OCI-LY1 (cell line): ENCODE data around the gene IL10.

Source experiments
- H2AFZ ChIP-seq: fragments of 200-600 bp; sonication (generic), shearing (Covaris generic); 2 replicates; pipeline ENCODE4 v1.6.0; 2014; ENCODE audit warnings: antibody characterized with exemption, mild to moderate bottlenecking, low read length
- H3F3A ChIP-seq: fragments of 200-600 bp; sonication (generic), shearing (Covaris generic); 2 replicates; pipeline ENCODE4 v1.6.0; 2014; ENCODE audit warnings: mild to moderate bottlenecking, antibody characterized with exemption, low read length, moderate library complexity; ENCODE audit not compliant: insufficient read depth
- H3K27ac ChIP-seq: fragments of 200-600 bp; sonication (generic); 2 replicates; pipeline ENCODE4 v1.5.1; 2014; ENCODE audit warnings: low read length, mixed run types, mild to moderate bottlenecking, low read depth; ENCODE audit not compliant: poor library complexity, severe bottlenecking
- H3K27me3 ChIP-seq: fragments of 200-600 bp; sonication (generic); 2 replicates; pipeline ENCODE4 v1.6.0; 2014; ENCODE audit warnings: antibody characterized with exemption, mild to moderate bottlenecking, low read length, moderate library complexity; ENCODE audit not compliant: insufficient read depth
- H3K36me3 ChIP-seq: fragments of 200-600 bp; sonication (generic); 2 replicates; pipeline ENCODE4 v1.6.1; 2014; ENCODE audit warnings: mild to moderate bottlenecking, antibody characterized with exemption, low read length, moderate library complexity, mixed read lengths; ENCODE audit not compliant: insufficient read depth
- H3K4me1 ChIP-seq: fragments of 200-600 bp; sonication (generic); 2 replicates; pipeline ENCODE4 v1.5.1; 2014; ENCODE audit warnings: mild to moderate bottlenecking, low read length, moderate library complexity; ENCODE audit not compliant: insufficient read depth, severe bottlenecking
- H3K4me2 ChIP-seq: fragments of 200-600 bp; sonication (generic), shearing (Covaris generic); 2 replicates; pipeline ENCODE4 v1.6.1; 2014; ENCODE audit warnings: low read length
- H3K4me3 ChIP-seq: fragments of 200-600 bp; sonication (generic); 2 replicates; pipeline ENCODE4 v1.5.1; 2014; ENCODE audit warnings: low read length, low read depth, mild to moderate bottlenecking, mixed read lengths; ENCODE audit not compliant: poor library complexity, severe bottlenecking
- H3K79me2 ChIP-seq: fragments of 200-600 bp; shearing (Covaris generic); 2 replicates; pipeline ENCODE4 v1.6.1; 2016; ENCODE audit warnings: mixed run types, low read length, mixed read lengths; ENCODE audit not compliant: insufficient read depth
- H3K9ac ChIP-seq: fragments of 200-600 bp; sonication (generic), shearing (Covaris generic); 2 replicates; pipeline ENCODE4 v1.6.1; 2014; ENCODE audit warnings: mild to moderate bottlenecking, low read length, mixed read lengths
- H3K9me2 ChIP-seq: fragments of 200-600 bp; sonication (generic), shearing (Covaris generic); 2 replicates; pipeline ENCODE4 v1.6.1; 2014; ENCODE audit warnings: low read depth, mild to moderate bottlenecking, low read length, mixed read lengths
- H3K9me3 ChIP-seq: fragments of 200-600 bp; shearing (Covaris generic); 2 replicates; pipeline ENCODE4 v1.6.1; 2014; ENCODE audit warnings: low read length, mixed read lengths
- H4K20me1 ChIP-seq: fragments of 200-600 bp; sonication (generic), shearing (Covaris generic); 2 replicates; pipeline ENCODE4 v1.6.0; 2016; ENCODE audit warnings: mild to moderate bottlenecking, low read length; ENCODE audit not compliant: insufficient read depth
- CTCF ChIP-seq: fragments of 200-600 bp; sonication (generic), shearing (Covaris generic); IDR thresholded peaks from 2 replicates; pipeline ENCODE4 v1.5.1; 2017; ENCODE audit warnings: mild to moderate bottlenecking, antibody characterized with exemption, low read length, moderate library complexity, mixed read lengths
- EZH2 ChIP-seq: fragments of 200-600 bp; sonication (generic), shearing (Covaris generic); IDR thresholded peaks from 2 replicates; pipeline ENCODE4 v1.8.0; 2017; ENCODE audit warnings: borderline replicate concordance, mixed run types, mild to moderate bottlenecking, antibody characterized with exemption, low read length, moderate library complexity, mixed read lengths

Gene IL10

GRCh38 chr1:206800891-206801290, 28.6 kb upstream of the IL10 start:
- peaks cover 8% of the 10 kb centered on the region for H3K4me1 ChIP-seq
- H4K20me1 ChIP-seq, result no peaks in the 10 kb centered on the region
- H3K4me2 ChIP-seq, result no peak overlapping the region
- H3K36me3 ChIP-seq, result no peaks in the 10 kb centered on the region
- no peaks in the 10 kb centered on the region for H3K9me2 ChIP-seq
- no peak overlapping the region for H3K9ac ChIP-seq
- H3K9me3 ChIP-seq, result no peaks in the 10 kb centered on the region
- H3K4me3 ChIP-seq, result no peak overlapping the region
- no peaks in the 10 kb centered on the region for H3K27me3 ChIP-seq
- no peak for TF ChIP-seq CTCF
- no peak for TF ChIP-seq EZH2
- H3K79me2 ChIP-seq, result no peaks in the 10 kb centered on the region
- H3F3A ChIP-seq, result no peaks in the 10 kb centered on the region
- H3K27ac ChIP-seq, result no peak overlapping the region
- no peak overlapping the region for H2AFZ ChIP-seq

GRCh38 chr1:206800411-206800810, 28.1 kb upstream of the IL10 start:
- Histone ChIP-seq H3K4me2 (no peak overlapping the region), H2AFZ (no peak overlapping the region), H3K9me3 (no peaks in the 10 kb centered on the region), H3K4me3 (no peak overlapping the region), H3K27ac (no peak overlapping the region), H3K79me2 (no peaks in the 10 kb centered on the region), H3K9me2 (no peaks in the 10 kb centered on the region), H3F3A (no peaks in the 10 kb centered on the region), H4K20me1 (no peaks in the 10 kb centered on the region), H3K4me1 (peaks cover 8% of the 10 kb centered on the region), H3K27me3 (no peaks in the 10 kb centered on the region), H3K36me3 (no peaks in the 10 kb centered on the region), H3K9ac (no peak overlapping the region)
- no peak for TF ChIP-seq EZH2
- TF ChIP-seq CTCF, result no peak

DNA sequence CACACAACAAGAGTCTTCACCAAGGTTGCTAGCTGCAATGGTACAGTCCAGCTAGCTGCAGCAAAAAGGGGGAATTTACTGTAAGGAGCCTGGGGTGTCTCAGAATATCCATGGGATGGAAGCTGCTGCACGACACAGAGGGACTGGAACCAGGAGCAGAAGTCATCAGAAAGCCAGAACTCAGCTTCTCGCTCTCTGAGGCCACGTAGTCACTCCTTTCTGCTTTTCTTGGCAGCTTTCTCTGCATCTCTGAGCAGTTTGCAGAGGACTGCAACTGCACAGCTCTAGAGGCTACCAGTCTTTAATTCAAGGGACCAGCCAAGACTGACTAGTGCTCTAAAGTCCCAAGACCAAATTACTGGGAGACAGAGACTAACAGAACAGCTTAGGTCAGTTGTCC, 27.0 kb upstream of the IL10 start:
- Histone ChIP-seq H4K20me1 (no peaks in the 10 kb centered on the region), H3K9ac (no peak overlapping the region), H3K4me3 (no peak overlapping the region), H3K9me2 (no peaks in the 10 kb centered on the region), H3K27me3 (no peaks in the 10 kb centered on the region), H2AFZ (no peak overlapping the region), H3F3A (no peaks in the 10 kb centered on the region), H3K9me3 (no peaks in the 10 kb centered on the region), H3K4me2 (no peak overlapping the region), H3K36me3 (no peaks in the 10 kb centered on the region), H3K27ac (no peak overlapping the region), H3K79me2 (no peaks in the 10 kb centered on the region), H3K4me1 (peaks cover 14% of the 10 kb centered on the region)
- TF ChIP-seq CTCF (no peak), EZH2 (no peak)
